GM19397 (cell line): ENCODE results near the gene NMT1.

Source experiments
- ATAC-seq: cut with Tn5 transposase; IDR thresholded peaks from one replicate; pipeline ENCODE4 v1.9.1; 2021; ENCODE audit warnings: mild to moderate bottlenecking, moderate library complexity; ENCODE audit not compliant: unreplicated experiment

Gene NMT1

GRCh38 chr17:45149037-45149668 lies 88.0 kb downstream of the NMT1 start:
- peak; percentile 21 for ATAC-seq

GRCh38 chr17:45149669-45150664 lies 88.8 kb downstream of the NMT1 start:
- ATAC-seq = no peak

GRCh38 chr17:45150911-45151809 lies 90.0 kb downstream of the NMT1 start:
- no peak for ATAC-seq

GRCh38 chr17:45155029-45155428 lies 93.9 kb downstream of the NMT1 start:
- no peak for ATAC-seq

GRCh38 chr17:45155483-45155882 lies 94.4 kb downstream of the NMT1 start:
- no peak for ATAC-seq

GRCh38 chr17:45156242-45156641 lies 95.1 kb downstream of the NMT1 start:
- ATAC-seq = no peak
